D341Med (cell line): Measurements from ENCODE around the gene FAM217A.
A peak's percentile ranks its signal among the peaks of the same experiment; 100 is the strongest.
"Not testable (repeated sequence)": the region's sequence is repeated elsewhere in the genome, so short reads cannot be mapped to it uniquely, and the experiment has no call there.

Experiments
- DNase-seq: peaks from one replicate; pipeline ENCODE4 v3.0.0; 2012; ENCODE audit warnings: low spot score

Gene FAM217A, protein sequence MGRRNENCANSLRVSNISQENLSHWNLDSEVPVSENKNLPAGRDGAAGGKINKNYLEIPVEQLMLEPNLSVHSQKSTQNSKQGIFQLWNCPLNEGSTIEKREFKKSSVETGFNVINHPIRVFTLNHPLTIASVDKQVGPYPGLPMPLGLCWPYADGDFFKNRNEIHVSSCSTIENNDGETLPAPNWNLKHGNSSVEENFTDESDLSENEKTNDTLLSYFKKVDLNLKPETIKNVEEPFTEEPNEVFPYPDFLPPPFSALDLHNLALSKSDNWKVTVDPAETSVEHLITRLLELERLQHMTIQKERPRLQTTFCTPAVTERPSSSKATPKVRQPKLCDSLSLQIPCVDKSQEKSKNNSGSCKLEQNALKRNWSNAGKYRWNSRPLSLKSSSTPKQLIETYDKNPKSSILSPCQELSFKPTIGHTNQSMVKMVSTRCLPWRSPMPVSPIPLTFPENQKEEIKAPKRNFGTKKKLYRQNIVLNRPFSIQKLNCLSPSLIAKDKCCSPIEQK

DNA sequence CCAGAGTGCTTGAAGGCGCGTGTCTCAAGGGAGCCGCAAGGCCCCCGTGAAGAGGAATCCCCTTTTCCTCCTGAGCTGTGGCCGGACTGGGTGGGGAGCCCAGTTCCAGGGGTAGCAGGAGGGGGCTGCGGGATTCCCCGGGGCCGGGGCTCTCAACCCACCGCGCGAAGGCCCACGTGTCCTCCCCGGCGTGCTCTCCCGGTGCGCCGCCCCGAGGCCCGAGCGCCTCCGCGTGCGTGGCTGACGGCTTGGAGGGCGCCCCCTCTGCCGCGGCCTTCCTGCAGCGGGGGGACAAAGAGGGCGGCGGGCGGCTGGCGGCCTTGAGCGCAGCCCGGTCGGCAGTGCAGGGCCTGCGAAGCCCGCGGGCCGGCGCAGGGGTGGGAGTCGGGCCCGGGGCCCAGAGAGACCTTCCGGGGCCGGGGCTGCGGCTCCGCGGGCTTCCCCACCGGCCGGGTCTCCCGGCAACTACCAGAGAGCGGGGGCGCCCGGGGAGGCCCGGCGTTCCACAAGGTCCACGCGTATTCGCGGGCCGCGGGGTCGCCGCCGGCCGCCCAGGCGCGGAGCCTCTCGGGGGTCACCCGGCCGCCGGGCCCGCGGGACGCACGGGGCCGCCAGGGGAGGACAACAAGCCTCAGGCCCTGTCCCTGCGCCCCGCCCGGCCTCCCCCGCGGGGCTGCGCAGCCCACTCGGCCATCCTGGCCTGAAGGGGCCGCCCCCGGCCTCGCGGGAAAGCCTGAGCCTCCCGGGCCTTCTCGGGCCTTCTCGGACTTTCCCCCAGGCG is at the start of gene FAM217A:
Gene FAM217A (minus strand): TSS at position 447 of the 781 bp plus-strand sequence. CDS start 1,723 bp downstream, outside the sequence.
- no peak for DNase-seq

DNA sequence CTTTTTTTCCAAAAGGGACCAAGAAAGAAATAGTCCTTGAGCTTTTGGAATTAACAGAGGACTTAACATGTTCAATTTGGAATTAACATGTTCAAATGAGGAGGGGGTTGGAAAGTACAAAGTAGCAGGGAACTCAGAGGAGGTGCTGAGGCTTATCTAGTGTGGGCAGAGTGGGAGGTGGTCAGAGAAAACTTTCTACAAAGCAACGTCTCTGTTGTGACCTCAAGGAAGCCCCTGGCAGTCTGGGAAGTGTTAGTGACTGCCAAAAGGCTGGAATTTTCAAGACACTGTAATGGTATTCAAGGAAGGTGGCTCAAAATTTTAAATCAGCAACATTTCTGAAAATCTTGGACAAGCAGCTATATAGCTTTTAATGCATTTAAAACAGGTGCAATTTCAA is 49.1 kb upstream of the FAM217A start:
- DNase-seq = no peak

DNA sequence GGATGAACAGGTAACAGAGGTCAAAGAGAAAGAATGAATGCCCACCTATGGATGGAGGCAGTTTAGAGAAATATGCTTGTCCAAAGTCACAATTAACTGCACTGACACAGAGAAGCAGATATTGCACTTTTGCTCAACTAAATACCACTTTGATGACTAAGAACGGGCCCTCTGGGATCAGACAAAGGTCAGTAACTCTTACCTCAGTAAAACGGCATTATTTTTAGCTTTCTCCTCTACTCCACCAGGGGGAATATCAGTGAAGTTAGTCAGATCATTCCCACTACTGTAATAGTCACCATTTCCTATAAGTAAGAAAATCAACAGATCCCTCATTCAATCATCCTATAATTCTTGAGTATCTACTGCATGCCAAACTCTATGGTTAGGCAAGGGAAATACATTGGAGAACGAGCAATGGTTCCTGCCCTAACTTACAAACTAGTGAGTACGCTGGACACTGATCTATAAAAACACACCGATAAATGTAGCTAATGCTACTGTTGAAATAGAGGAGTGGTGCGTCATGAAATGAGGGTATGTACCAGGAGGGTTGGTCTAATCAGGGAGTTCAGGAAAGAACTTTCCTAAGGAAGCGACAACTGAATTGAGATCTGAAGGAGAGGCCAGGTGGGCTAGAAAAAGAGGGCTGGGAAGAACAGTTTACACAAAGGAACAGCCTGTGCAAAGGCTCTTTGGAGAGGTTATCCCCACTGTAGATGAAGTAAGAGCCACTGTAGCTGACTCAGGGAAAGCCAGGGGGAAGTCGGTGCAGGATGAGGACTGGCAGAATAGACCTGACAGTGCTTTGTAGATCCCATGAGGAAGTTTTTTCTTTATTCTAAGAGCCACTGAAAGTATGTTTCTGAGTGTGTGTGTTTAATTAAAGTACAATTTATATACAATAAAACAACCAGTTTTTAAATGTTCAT is 47.3 kb upstream of the FAM217A start:
- no peak for DNase-seq

DNA sequence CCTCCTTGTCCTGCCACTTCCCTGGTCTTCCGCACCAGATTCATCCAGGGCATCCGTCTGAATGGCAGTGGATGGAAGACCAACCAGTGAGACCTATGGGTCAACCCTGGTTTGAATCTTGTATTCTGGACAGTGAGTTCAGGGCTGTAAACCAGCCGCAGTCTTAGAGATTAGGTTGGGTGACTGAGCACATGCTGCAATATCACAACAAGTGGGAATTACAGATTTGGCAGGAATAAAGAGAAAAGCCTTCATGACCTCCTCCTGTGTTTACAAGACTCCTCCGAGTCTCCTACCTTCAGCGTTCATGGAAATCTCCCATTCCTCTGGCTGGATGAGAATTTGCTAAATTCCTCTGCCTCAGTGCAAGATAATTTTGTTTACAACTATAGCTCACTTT is 46.6 kb upstream of the FAM217A start:
- no peak for DNase-seq

DNA sequence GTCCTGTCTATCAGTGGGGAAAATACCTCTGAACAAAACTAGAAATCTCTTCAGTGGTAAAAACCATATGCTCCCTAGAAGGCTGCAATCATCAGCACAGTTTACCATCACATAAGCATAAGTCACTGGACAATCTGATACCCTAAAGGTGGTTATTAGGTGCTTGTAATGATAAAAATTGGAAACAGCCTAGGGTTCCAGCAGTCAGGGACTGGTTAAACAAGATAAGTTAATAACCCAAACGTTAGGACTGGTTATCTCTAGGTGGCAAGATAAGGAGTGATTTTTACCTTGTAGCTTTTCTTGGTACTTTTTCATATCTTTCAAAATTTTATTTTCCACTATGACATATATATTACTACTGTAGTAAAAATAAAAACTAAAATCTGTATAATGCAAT is 45.4 kb upstream of the FAM217A start:
- DNase-seq = no peak

DNA sequence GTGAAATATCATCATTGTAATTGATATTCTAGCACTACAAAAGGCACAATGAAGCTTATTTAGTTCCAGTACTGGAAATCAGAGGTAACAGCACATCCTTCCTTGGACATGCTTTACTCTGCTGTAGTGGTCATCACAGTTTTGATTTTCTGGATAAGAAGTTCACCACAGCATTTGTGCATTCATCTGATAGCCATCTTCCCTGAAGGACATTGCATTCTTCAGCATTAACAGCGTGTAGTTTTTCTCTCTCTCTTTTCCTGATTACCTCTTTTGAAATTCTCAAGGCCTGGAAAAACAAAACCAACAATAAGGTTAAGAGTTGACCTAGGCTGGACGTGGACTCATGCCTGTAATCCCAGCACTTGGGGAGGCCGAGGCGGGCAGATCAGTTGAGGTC is 36.8 kb upstream of the FAM217A start:
- no peak for DNase-seq

DNA sequence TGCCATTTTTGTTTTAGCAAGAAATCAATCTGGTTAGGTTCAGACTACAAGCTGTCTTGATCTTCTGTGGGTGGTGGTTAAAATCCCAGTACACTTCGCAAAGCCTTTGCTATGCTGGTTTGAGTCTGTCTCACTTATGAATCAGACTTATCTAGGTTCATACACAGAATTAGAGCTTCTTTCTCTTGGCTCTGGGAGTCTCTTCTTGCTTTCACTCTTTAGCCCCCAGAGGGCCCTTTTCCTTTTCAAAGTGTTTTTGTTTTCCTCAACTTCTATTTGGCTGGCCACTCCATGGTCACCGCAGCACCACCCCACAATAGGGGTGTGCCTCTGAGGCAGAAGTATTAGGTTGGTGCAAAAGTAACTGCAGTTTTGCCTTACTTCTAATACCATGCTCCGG is 35.2 kb upstream of the FAM217A start:
- no peak for DNase-seq

DNA sequence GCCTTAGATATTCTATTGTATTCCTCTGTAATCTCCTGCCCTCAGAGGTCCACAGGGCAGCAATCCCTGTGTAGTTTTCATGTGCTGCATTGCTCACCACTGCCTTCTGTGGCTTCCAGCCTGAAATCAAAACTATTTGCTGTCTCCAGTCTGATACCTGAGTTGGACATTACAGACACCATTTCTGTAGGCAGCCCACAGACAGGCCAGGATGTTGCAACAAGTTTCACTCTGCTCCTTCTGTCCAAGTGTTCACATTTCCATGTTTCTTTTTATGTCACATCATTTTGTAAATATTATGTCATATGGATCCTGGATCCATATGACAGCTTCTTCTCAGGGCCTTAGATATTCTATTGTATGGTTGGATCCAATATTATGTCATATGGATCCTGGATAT is 34.7 kb upstream of the FAM217A start:
- no peak for DNase-seq

DNA sequence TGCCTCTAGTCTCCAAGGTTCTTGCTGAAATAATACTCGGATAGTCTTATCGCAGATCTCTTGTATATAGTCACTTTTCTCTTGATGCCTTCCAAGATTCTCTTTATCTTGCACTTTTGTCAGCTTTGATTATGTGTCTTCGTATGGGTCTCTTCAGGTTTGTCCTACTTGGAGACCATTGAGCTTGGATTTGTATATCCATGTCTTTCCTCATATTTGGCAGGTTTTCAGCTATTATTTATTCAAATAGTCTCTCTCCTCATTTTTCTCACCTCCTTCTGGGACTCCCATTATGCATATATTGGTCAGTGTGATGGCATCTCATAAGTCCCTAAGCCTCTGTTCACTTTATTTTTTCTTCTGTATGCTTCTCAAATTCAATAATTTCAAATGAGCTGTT is 33.4 kb upstream of the FAM217A start:
- DNase-seq = no peak

DNA sequence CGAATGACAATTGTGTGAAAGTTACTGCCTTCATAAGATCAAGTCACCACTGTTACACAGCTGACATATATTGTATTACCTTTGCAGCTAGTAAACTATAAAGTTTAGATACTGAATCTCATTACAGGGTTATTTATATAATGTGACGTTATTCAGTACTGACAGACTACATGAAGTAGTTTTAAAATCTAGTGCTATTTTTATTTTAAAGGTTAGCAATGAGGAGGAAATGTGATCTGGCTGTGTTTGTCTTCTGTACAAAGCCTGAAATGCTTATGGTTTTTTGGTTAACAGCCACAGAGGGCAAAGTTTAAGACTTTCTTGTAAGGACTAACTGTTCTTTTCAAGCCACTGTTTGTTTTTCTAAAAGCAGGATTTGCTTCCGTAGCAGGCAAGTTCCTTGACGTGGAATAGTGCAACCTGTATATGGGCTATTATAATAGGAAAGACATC is 30.5 kb upstream of the FAM217A start:
- not testable (repeated sequence) for DNase-seq

DNA sequence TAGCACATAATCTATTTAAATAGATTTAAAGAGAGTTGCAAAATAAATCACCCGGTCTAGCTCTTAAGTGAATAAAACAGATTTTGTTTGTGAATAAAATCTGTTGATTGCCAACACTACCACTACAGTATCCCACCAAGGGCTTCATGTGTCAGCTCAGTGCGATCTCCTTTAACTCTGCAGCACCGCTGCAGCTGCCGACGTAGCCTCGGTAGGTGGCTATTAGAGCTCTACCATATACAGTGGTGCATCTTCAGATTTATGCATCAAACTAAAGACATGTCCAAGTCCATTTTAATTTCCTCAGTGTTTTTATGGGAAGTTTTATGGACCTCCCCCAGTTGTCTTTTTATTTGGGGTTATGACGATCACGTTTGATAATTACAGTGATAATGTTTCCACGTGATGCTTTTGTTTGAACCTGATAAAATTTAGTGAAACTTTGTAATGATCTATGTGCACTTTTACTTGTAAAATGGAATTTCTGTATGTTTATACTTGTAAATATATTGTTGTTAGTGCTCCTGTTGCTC is 29.7 kb upstream of the FAM217A start:
- DNase-seq = no peak

DNA sequence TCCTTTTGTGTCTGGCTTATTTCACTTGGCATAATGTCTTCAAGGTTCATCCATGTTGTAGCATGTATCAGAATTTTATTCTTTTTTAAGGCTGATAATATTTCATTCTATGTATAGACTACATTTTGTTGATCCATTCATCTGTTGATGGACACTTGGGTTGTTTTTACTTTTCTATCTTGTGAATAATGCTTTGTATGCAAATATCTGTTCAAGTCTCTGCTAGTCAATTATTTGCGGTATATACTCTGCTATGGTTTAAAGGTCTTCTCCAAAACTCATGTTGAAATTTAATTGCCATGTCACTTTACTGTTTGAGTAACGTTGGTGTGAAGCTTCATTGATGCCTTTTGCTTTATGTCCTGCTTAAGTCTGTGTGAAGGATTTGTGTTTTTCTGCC is 28.9 kb upstream of the FAM217A start:
- DNase-seq = no peak

DNA sequence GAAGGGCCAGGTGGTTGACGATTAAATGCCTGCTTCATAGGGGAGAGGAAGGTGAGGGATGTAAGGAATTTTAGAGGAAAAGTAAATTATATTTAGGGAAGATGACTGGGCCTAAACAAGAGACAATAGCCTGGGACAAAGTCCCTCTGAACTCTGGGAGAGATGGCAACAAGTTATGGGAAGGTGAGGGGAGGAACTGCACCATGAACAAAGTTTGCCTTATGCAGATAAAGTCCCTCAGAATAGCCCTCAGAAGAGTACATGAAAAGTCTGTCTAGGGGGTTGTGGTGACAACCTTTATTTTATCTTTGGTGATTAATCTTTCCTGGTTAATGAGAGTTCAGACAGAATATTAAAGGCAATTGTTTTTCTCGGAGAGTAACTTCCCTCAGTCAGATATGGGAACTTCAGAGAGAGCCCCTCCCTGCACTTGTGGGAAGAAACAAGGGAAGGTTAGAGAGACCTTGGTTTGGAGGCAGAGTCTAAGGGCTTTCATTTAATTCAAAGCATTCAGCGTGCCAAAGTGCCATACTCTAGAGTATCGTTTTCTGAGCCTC is 27.1 kb upstream of the FAM217A start:
- no peak for DNase-seq

DNA sequence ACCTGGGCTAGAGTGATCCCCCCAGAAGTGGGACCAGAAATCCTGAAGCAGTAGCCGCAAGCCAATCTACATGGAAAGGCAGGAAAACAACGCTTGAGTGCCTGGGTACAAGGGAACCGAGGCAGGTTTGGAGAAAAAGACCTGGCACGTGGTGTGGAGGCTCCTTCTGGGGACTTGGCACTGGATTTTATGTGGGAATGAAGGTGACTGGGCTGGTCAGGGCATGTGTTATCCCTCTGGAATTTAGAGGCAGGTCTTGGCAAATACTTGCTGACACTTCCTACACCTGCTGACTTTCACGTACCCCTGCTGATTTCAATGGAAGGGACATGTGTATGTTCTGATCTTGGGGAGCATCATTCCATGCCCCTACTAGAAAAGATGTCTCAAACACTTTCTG is 25.0 kb upstream of the FAM217A start:
- no peak for DNase-seq

DNA sequence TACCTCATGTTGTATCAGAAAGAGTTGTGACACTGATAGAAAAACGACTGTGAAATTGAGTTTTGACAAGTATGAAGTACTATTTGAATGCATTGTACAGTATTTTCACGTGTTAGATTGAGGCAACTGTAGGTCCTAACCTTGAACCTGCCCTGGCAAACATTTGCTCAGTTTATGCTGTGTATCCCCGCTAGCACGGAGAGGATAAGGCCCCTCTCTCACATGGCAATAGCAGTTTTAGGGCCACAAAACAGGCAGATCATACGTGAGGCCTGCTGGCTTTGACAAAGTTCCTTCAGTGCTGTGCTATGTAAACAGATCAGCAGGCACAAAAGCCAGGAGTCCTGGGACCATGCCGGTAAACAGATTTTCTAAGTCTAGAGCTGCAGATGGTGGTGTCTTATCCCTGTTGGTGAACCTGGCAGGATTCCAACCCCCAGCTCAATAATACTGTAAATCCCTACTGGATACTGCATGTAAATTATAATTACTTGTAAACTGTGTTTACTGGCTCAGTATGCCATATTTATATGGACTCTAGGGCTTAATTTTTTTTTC is 23.8 kb upstream of the FAM217A start:
- DNase-seq = peak; percentile 89

DNA sequence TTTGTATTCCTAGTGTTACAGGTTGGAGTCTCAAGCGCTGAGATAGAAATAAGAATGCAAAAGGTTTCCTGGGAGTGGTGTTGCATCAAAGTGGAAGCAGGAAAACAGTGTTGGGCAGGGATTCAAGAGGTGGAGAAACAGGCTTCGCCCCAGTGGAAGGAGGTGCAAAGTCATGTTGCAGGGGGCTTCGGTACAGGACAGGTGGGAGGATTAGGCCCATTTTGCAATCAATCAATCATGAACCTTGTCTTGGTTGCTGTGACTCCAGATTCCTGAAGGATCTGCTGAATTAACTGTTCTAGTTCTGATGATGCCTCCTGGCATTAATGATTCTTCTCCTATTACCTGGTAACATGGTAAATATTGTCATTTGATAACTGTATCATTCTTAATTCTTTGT is 22.4 kb upstream of the FAM217A start:
- DNase-seq = no peak

DNA sequence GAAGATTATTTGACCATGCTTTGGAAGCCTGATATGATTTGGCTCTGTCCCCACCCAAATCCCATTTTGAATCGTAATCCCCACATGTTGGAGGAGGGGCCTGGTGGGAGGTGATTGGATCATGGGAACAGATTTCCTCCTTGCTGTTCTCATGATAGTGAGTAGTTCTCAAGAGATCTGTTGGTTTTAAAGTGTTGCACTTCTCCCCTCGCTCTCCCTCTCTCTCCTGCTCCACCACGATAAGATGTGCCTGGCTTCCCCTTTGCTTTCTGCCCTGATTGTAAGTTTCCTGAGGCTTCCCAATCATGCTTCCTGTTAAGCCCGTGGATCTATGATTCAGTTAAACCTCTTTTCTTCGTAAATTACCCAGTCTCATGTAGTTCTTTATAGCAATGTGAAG is 21.7 kb upstream of the FAM217A start:
- DNase-seq = no peak

DNA sequence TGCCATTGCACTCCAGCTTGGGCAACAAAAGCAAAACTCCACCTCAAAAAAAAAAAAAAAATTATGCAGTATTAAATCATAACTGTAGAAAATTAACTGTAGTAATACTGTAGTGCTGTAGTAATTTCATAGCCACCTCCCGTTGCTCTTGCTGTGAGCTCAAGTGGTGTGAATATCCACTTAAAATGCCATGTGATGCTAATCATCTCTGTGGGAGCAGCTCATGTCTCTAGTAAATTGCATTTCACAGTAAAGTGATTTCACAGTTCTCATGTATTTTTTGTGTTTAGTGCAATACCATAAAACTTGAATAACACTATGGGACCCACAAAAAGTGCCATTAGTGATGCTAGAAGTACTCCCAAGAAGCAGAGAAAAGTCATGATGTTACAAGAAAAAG is 14.4 kb upstream of the FAM217A start:
- no peak for DNase-seq

DNA sequence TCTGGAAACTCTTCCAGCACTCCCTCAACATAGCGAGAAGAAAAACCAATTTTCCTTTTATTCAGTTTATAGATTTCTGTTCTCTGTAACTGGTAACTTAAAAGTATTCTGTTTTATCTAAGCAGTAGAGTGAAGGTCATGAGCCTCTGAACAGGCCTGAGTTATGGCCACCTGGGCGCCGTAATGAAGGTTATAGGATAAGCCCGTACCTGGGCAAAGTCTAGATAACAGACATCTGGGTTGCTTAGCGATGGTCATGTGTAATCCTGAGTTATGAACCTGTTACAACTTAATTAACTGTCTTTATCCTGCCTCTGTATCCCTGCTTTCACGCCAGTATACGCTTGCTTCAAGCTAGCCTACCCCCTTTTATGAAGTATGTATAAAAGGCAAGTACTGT is 13.0 kb upstream of the FAM217A start:
- DNase-seq = no peak

DNA sequence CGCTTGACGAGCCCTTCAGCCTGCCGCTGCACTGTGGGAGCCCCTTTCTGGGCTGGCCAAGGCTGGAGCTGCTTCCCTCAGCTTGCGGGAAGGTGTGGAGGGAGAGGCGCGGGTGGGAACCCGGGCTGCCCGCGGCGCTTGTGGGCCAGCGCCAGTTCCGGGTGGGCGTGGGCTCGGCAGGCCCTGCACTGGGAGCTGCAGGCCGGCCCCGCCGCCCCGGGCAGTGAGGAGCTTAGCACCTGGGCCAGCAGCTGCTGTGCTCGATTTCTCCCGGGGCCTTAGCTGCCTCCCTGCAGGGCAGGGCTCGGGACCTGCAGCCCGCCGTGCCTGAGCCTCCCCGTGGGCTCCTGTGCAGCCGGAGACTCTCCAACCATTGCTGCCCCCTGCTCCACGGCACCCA is 11.1 kb upstream of the FAM217A start:
- DNase-seq = not testable (repeated sequence)

DNA sequence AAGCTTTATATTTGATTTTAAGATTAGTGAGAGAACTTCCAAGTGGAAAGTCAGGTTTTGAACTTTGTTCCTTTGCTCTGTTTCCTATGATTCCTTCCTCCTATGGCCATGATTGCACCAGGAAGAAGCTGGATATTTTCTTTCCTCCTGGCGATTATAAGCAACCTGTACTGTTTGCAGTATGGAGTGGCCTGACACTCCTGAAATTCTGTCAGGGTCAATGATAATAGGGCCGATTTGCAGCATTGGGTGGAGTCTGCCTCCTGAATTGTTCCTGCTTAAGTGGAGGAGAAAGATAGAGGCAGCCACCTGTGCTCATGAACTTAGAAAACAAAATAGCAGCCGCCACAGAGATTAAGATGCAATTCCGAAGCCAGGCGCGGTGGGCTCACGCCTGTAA is 9.8 kb upstream of the FAM217A start:
- no peak for DNase-seq
